WTC11 (cell line): ENCODE data around the gene CPEB4. TPM values are rescaled to one million over a fixed set of nuclear protein-coding genes. Genes with fewer than 3 reads are reported as not detected.

Source experiments
- ATAC-seq: fragments of 200-7000 bp; cut with Tn5 transposase; 2 replicates; pipeline ENCODE4 v1.10.0; 2021; ENCODE audit warnings: mild to moderate bottlenecking, moderate library complexity
- CTCF ChIA-PET: fragments of 300-600 bp; sonication (Branson Sonifier 250); formaldehyde crosslinking; loops from one replicate; lab custom pipeline; 2021; ENCODE audit warnings: antibody characterized with exemption; lab: Charles Lee
- POLR2A ChIA-PET: fragments of 350-600 bp; sonication (Branson Sonifier 250); formaldehyde crosslinking; loops from one replicate; lab custom pipeline; 2021; ENCODE audit warnings: antibody characterized with exemption; lab: Charles Lee
- DNase-seq: peaks from one replicate; pipeline ENCODE4 v3.0.0; 2021; ENCODE audit warnings: low spot score
- H3K27ac Mint-ChIP-seq: 2 replicates; pipeline ENCODE4 v1.8.0; 2021; ENCODE audit warnings: mixed read lengths
- H3K27me3 Mint-ChIP-seq: 2 replicates; pipeline ENCODE4 v1.8.0; 2021; ENCODE audit warnings: low read depth, mild to moderate bottlenecking, moderate library complexity, mixed read lengths
- H3K36me3 Mint-ChIP-seq: 2 replicates; pipeline ENCODE4 v1.8.0; 2021; ENCODE audit warnings: mixed read lengths
- H3K4me1 Mint-ChIP-seq: 2 replicates; pipeline ENCODE4 v1.8.0; 2022; ENCODE audit warnings: mixed read lengths
- H3K4me3 Mint-ChIP-seq: 2 replicates; pipeline ENCODE4 v1.8.0; 2021; ENCODE audit warnings: mild to moderate bottlenecking, moderate library complexity, mixed read lengths
- H3K9me3 Mint-ChIP-seq: 2 replicates; pipeline ENCODE4 v1.8.0; 2021; ENCODE audit warnings: mixed read lengths
- AFF4 ChIP-seq: sonication (generic); formaldehyde crosslinking; IDR thresholded peaks from 2 replicates; pipeline ENCODE4 v1.8.1; 2023; ENCODE audit warnings: mild to moderate bottlenecking, missing genetic modification reagents, borderline replicate concordance
- ATF1 ChIP-seq: sonication (generic); formaldehyde crosslinking; IDR thresholded peaks from 2 replicates; pipeline ENCODE4 v1.8.1; 2023; ENCODE audit warnings: mild to moderate bottlenecking, moderate library complexity, missing genetic modification reagents
- E2F4 ChIP-seq: sonication (generic); formaldehyde crosslinking; IDR thresholded peaks from 2 replicates; pipeline ENCODE4 v1.8.1; 2022; ENCODE audit warnings: low read depth, mild to moderate bottlenecking, moderate library complexity, missing genetic modification reagents, borderline replicate concordance
- E2F5 ChIP-seq: sonication (generic); formaldehyde crosslinking; IDR thresholded peaks from 2 replicates; pipeline ENCODE4 v1.8.1; 2022; ENCODE audit warnings: mild to moderate bottlenecking, moderate library complexity, missing genetic modification reagents
- JUN ChIP-seq: sonication (generic); formaldehyde crosslinking; IDR thresholded peaks from 2 replicates; pipeline ENCODE4 v1.8.0; 2023; ENCODE audit warnings: mild to moderate bottlenecking, missing genetic modification reagents
- MAX ChIP-seq: sonication (generic); formaldehyde crosslinking; IDR thresholded peaks from 2 replicates; pipeline ENCODE4 v1.8.0; 2022; ENCODE audit warnings: mild to moderate bottlenecking, missing genetic modification reagents
- NFATC4 ChIP-seq: fragments of 250-450 bp; sonication (Bioruptor Pico); IDR thresholded peaks from 2 replicates; pipeline ENCODE4 v1.9.0; 2021; ENCODE audit warnings: mild to moderate bottlenecking
- NR1H2 ChIP-seq: sonication (generic); formaldehyde crosslinking; IDR thresholded peaks from 2 replicates; pipeline ENCODE4 v1.9.0; 2021; ENCODE audit warnings: mild to moderate bottlenecking, moderate library complexity, missing genetic modification reagents
- OVOL2 ChIP-seq: fragments of 250-450 bp; sonication (Bioruptor Pico); IDR thresholded peaks from 2 replicates; pipeline ENCODE4 v1.9.0; 2021; ENCODE audit warnings: mild to moderate bottlenecking, borderline replicate concordance
- PRDM15 ChIP-seq: sonication (generic); formaldehyde crosslinking; IDR thresholded peaks from 2 replicates; pipeline ENCODE4 v1.8.0; 2022; ENCODE audit warnings: missing genetic modification reagents
- STAT6 ChIP-seq: sonication (generic); formaldehyde crosslinking; conservative IDR thresholded peaks from 2 replicates; pipeline ENCODE4 v1.8.1; 2023; ENCODE audit warnings: mild to moderate bottlenecking, low read depth, missing genetic modification reagents, moderate library complexity
- TP53 ChIP-seq: sonication (generic); formaldehyde crosslinking; IDR thresholded peaks from 2 replicates; pipeline ENCODE4 v1.8.1; 2023; ENCODE audit warnings: mild to moderate bottlenecking, missing genetic modification reagents
- USF2 ChIP-seq: sonication (generic); formaldehyde crosslinking; IDR thresholded peaks from 2 replicates; pipeline ENCODE4 v1.8.1; 2023; ENCODE audit warnings: mild to moderate bottlenecking, missing genetic modification reagents, moderate library complexity
- ZMAT4 ChIP-seq: fragments of 250-450 bp; sonication (Bioruptor Pico); IDR thresholded peaks from 2 replicates; pipeline ENCODE4 v1.9.0; 2021; ENCODE audit warnings: mild to moderate bottlenecking
- ZNF138 ChIP-seq: sonication (generic); formaldehyde crosslinking; conservative IDR thresholded peaks from 2 replicates; pipeline ENCODE4 v1.8.1; 2022; ENCODE audit warnings: mild to moderate bottlenecking, moderate library complexity, missing genetic modification reagents
- ZNF219 ChIP-seq: sonication (generic); formaldehyde crosslinking; IDR thresholded peaks from 2 replicates; pipeline ENCODE4 v1.8.0; 2023; ENCODE audit warnings: missing genetic modification reagents, mild to moderate bottlenecking, borderline replicate concordance
- ZNF317 ChIP-seq: sonication (generic); formaldehyde crosslinking; IDR thresholded peaks from 2 replicates; pipeline ENCODE4 v1.8.1; 2023; ENCODE audit warnings: low read depth, mild to moderate bottlenecking, moderate library complexity, missing genetic modification reagents, borderline replicate concordance
- ZNF423 ChIP-seq: fragments of 250-450 bp; sonication (Bioruptor Pico); IDR thresholded peaks from 2 replicates; pipeline ENCODE4 v2.1.2; 2022; ENCODE audit warnings: mild to moderate bottlenecking, moderate library complexity
- ZNF671 ChIP-seq: fragments of 250-450 bp; sonication (Bioruptor Pico); IDR thresholded peaks from 2 replicates; pipeline ENCODE4 v1.8.0; 2021; ENCODE audit warnings: mild to moderate bottlenecking
- total RNA-seq: library from RNA; stranded (reverse); gene quantifications from 3 replicates; pipeline ENCODE4 v1.2.3, GENCODE V29; 2021

The CPEB4 gene
- total RNA-seq, 1 experiment from 2014 or later, result 12.7 TPM

- ChIA-PET CTCF (no interaction called here), POLR2A (no interaction called here)
- 0 out of 2 replicates have a peak, but pooled peaks cover 2% of the 10 kb centered on the region for H3K36me3 Mint-ChIP-seq
- H3K4me3 Mint-ChIP-seq, result no peak overlapping the region
- peaks cover 15% of the 10 kb centered on the region for H3K4me1 Mint-ChIP-seq
- DNase-seq (no peak), ATAC-seq (no peak)
- H3K27me3 Mint-ChIP-seq, result peaks cover 4% of the 10 kb centered on the region; the same call in 1 of the 2 replicates
- H3K27ac Mint-ChIP-seq, result no peak overlapping the region
- peaks cover 10% of the 10 kb centered on the region for H3K9me3 Mint-ChIP-seq
- TF ChIP-seq AFF4 (CRISPR knock-in tag) (no peak), STAT6 (CRISPR knock-in tag) (no peak), JUN (CRISPR knock-in tag) (no peak), ZNF138 (CRISPR knock-in tag) (no peak), MAX (CRISPR knock-in tag) (no peak), E2F5 (CRISPR knock-in tag) (no peak), ZMAT4 (CRISPR knock-in tag) (no peak), TP53 (CRISPR knock-in tag) (no peak), PRDM15 (CRISPR knock-in tag) (no peak)
Observed at GRCh38 chr5:173868096-173868880, 19.9 kb upstream of the CPEB4 start.

- no peak for ATAC-seq
- CTCF ChIA-PET, result no interaction called here
- TF ChIP-seq OVOL2 (CRISPR knock-in tag) (no peak), NFATC4 (CRISPR knock-in tag) (no peak), ATF1 (CRISPR knock-in tag) (no peak), NR1H2 (CRISPR knock-in tag) (no peak), ZNF423 (CRISPR knock-in tag) (no peak), ZNF671 (CRISPR knock-in tag) (no peak), ZNF317 (CRISPR knock-in tag) (no peak), USF2 (CRISPR knock-in tag) (no peak), ZNF219 (CRISPR knock-in tag) (no peak), E2F4 (CRISPR knock-in tag) (no peak)
Observed at GRCh38 chr5:173869316-173869715, 18.8 kb upstream of the CPEB4 start.

More at GRCh38 chr5:173869316-173869715, 18.8 kb upstream of the CPEB4 start:
- POLR2A ChIA-PET, result no interaction called here
- peaks cover 10% of the 10 kb centered on the region for H3K9me3 Mint-ChIP-seq
- DNase-seq, result no peak
- H3K36me3 Mint-ChIP-seq, result 0 out of 2 replicates have a peak, but pooled peaks cover 2% of the 10 kb centered on the region
- no peak overlapping the region for H3K4me3 Mint-ChIP-seq
- H3K27me3 Mint-ChIP-seq, result peaks cover 4% of the 10 kb centered on the region; the same call in 1 of the 2 replicates
- no peak overlapping the region for H3K27ac Mint-ChIP-seq
- H3K4me1 Mint-ChIP-seq, result peaks cover 13% of the 10 kb centered on the region
